Hematopoietic multipotent progenitor cell treated with erythropoietin and hydrocortisone succinate and interleukin-3 and kit ligand, for 4 days (in vitro differentiated cells): Measurements from ENCODE around the gene GNAO1.
"Not testable (repeated sequence)": the region's sequence is repeated elsewhere in the genome, so short reads cannot be mapped to it uniquely, and the experiment has no call there.

ENCODE experiments used
- DNase-seq: peaks from one replicate; pipeline ENCODE4 v3.0.0-alpha.2; 2015

The GNAO1 gene

DNA sequence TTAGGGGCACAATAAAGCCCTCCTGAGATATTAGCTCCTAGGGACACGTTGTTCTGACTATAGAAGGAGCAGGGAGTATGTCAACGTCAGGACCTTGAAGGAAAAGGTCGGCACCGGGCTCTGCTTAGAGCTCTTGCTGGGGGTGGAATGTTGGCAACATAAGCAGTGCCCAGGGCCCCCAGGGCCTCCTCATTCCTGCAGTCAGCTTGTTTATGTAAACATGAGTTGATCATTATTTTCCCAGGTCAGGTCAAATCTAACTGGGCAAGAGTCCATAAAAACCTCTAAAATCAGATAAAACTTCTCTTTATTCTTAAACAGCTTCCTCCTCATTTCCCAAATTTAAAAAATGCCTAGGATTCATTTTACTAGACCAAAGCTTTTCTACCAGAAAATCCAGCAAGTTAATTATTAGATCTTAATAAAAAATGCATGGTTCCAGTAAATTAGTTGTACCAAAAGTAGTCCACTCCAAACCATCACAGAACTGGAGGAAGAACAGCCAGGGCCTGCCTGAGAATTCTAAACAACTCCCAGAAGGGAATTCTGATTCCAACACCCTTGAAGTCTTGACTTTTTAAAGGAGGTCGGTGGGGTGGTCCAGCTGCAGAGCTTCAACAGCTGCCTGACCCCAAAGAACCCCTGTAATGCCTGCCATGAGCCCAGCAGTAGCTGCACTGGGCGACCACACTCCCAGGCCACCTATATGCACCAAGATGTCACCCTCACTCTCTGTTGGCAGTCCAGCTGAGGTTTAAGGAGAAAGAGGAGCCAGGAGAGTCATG lies 179.8 kb downstream of the GNAO1 start:
- DNase-seq = no peak

DNA sequence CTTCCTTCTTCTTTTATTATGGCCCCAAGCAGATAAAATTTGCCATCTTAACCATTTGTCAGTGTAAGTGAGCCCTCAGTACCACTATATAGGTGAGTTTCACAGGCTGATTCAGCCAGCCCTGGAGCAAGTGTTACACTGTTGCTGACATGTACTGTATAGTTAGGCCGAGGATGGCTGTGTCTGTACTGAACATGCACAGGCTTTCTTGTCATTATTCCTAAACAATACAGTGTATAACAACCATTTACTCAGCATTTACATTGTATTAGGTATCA lies 180.3 kb downstream of the GNAO1 start:
- no peak for DNase-seq

DNA sequence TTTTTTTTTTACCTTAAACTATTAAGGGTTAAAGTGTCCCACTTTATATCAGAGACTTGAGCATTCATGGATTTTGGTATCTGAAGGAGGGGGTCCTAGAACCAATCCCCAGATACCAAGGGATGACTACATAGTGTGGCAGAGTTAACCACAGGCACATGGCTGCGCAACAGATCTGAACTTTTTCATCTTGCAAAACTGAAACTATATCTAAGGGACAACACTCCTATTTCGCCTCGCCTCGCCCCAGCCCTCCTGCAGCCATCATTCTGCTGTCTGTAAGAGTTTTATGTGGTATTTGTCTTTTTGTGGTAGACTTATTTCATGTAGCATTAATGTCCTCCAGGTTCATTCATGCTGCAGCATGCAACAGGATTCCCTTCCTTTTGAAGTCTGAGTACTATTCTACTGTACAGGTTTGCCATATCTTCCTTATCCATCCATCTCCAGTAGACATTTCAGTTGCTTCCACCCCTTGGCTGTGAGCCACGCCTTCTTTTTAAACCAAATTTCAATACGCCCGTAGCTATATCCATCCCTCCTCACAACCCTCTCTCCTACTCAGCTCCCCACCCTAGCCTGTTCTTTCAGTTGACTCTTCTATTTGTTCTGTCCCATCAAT lies 180.8 kb downstream of the GNAO1 start:
- DNase-seq = peak; percentile 19

DNA sequence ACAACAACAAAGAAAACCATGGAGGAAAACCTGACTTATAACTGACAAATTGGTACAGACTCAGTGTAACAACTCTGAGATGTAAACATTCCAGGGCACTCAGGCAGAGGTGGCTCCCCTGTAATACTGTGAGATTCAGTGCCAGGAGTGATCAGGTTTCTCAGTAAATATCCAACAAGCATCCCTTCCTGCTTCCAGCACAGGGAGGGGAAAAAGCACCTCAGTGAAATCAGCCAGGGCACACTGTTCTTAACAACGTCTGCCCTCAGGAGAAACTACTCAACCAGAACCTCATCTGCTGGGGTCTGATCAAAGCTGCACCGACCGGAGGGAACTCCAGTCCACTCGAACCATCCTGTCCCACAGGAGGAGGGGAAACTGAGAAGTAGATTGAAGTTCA lies 181.7 kb downstream of the GNAO1 start:
- DNase-seq = no peak

DNA sequence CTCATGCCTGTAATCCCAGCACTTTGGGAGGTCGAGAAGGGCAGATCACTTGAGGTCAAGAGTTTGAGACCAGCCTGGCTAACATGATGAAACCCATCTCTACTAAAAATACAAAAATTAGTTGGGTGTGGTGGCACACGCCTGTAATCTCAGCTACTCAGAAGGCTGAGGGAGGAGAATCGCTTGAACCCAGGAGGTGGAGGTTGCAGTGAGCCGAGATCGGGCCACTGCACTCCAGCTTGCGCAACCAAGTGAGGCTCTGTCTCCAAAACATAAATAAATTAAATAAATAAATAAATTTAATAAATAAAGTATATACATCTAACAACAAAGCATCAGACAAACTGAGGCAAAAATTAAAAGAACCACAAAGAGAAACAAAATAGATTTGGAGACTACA lies 184.5 kb downstream of the GNAO1 start:
- not testable (repeated sequence) for DNase-seq

DNA sequence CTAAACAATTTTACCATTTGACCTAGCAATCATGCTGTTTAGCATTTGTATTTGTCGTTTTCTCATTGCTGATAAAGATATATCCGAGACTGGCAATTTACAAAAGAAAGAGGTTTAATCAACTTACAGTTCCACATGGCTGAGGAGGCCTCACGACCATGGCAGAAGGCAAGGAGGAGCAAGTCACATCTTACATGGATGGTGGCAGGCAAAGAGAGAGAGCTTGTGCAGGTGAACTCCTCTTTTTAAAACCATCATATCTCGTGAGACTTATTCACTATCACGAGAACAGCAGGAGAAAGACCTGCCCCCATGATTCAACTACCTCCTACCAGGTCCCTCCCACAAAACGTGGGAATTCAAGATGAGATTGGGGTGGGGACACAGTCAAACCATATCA lies 187.8 kb downstream of the GNAO1 start:
- DNase-seq = not testable (repeated sequence)

DNA sequence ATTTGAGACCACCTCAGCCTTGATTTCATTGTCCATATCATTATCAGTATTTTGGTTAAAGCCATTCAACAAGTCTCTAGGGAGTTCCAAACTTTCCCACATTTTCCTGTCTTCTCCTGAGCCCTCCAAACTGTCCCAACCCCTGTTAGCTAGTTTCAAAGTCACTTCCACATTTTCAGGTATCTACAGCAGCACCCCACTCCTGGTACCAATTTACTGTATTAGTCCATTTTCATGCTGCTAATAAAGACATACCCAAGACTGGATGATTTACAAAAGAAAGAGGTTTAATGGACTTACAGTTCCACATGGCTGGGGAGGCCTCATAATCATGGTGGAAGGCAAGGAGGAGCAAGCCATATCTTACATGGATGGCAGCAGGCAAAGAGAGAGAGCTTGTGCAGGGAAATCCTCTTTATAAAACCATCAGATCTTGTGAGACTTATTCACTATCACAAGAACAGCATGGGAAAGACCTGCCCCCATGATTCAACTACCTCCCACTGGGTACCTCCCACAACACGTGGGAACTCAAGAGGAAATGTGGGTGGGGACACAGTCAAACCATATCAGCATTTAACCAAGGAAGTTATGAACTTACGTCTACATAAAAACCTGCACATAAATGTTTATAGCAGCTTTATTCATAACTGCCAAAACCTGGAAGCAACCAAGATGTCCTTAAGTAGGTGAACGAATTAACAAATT lies 189.6 kb downstream of the GNAO1 start:
- DNase-seq = not testable (repeated sequence)

DNA sequence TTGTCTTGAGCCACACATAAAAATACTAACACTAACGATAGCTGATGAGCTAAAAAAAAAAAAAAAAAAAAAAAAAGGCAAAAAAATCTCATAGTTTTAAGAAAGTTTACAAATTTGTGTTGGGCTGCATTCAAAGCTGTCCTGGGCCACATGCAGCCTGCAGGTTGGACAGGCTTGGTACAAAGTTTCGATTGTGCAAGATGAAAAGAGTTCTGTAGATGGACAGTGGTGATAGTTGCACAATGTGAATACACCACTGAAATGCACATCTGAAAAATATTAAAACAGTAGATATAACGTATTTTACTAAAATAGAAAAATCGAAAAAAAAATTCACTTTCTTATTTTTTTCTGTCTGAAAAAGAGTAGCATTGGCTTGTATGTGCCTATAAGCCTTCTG lies 191.2 kb downstream of the GNAO1 start:
- DNase-seq = no peak

DNA sequence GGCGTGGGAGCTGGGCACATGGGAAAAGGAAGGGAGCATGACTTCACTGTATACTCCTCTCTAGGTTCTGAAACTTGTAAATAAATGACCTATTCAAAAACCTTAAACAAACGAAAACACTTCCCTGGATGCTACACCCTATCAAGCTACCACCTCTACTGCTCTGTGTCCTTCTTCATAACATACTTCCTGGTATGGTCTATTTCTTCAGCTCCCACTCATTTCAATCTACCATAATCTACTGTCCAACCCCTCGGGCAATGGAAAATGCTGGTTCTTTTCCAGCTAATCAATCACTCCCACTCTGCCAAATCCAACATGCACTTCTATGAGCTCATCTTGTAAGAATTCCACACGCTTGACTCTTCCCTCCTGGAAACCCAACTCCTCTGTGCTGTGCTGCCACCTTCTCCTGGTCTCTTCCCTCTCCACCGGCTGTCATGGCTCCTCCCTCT lies 191.6 kb downstream of the GNAO1 start:
- DNase-seq = no peak

DNA sequence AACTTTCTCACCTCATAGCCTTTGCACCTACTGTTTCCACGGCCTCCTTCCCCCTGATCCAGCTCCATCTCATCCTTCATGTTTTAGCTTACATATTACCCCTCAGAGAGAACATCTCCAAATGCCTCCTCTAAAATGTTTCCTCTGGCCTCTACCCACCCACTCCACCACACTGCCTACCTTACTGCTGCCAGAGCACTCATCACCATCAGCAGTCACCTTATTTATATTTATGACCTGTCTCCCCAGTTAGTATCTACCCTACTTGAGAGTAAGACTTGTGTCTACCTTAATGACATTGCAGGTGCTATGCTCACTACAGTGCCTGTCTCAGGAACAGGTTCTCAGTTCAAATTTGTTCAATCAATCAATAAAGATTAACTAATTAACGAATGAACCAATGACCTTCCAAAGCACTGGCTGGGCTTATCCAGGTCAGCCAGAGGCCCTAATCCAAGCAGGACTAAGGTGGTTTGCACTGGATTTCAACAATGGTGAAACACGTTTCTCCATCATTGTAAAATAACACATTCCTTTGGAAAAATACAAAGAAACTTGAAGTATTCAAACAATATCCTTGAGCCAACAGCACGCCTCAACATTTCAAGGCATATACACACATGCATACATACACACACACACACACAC lies 192.9 kb downstream of the GNAO1 start:
- DNase-seq = no peak

DNA sequence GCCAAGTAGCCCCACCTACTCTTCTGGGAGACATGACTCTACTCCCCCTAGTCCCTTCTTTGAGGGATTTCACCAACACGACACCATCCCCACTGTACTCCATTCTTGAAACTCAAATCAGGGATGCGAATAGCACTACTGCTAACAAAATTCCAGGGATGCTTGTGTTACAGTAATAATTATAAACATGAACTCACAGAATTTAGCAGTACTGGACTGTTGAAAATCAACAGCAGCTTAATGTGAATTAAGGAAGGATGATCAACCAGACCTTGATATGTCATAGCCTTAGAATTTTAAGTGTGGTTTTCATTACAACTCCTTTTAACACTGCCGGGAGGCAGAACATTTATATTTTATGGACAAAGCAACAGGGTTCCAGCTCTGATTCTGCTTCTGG lies 196.1 kb downstream of the GNAO1 start:
- DNase-seq = no peak

DNA sequence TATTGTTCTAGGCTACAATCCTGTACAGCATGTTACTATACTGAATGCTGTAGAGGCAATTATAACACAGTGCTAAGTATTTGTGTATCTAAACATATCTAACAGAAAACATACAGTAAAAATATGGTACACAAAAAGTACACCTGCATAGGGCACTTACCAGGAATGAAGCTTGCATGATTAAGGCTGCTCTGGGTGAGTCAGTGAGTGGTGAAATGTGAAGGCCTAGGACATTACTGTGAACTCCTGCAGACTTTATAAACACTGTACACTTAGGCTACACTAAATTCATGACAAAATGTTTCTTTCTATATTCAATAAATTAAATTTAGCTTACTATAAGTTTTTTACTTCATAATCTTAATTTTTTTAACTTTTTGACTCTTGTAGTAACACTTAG lies 196.9 kb downstream of the GNAO1 start:
- no peak for DNase-seq

DNA sequence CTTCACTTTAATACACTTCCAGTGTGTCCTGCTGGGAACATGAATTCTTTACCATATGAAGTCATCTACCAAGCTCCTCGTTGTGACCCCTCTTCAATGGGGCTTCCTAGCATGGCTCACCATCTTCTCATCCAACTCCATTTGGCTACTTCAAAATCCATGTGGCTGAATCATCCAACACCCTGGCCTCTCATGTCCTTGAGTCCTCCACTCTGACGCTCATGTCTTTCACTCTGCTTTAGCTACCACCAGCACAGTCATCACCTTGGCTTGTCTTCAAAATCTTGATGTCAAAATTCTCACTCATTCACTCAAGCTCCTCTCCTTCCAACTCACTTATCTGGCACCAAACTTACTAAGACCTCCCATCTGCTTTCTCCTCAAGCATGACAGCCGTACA lies 198.3 kb downstream of the GNAO1 start:
- no peak for DNase-seq

DNA sequence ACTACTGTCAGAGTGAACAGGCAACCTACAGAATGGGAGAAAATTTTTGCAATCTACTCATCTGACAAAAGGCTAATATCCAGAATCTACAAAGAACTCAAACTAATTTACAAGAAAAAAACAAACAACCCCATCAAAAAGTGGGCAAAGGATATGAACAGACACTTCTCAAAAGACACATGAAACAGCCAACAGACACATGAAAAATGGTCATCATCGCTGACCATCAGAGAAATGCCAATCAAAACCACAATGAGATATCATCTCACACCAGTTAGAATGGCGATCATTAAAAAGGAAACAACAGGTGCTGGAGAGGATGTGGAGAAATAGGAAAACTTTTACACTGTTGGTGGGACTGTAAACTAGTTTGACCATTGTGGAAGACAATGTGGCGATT lies 205.4 kb downstream of the GNAO1 start:
- DNase-seq = not testable (repeated sequence)

DNA sequence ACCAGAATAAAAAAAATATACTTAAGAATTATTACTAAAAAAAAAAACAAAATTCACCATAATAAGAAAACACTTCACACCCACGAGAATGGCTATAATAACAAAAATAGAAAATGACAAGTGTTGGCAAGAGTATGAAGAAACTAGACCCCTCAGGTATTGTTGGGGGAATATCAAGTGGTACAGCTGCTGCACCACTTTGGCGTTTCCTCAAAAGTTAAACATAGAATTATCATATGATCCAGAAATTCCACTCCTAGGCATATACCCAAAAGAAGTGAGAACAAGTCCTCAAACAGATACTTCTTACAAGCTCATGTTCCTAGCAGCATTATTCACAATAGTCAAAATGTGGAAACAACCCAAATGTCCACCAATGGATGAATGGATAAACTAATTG lies 207.8 kb downstream of the GNAO1 start:
- no peak for DNase-seq

DNA sequence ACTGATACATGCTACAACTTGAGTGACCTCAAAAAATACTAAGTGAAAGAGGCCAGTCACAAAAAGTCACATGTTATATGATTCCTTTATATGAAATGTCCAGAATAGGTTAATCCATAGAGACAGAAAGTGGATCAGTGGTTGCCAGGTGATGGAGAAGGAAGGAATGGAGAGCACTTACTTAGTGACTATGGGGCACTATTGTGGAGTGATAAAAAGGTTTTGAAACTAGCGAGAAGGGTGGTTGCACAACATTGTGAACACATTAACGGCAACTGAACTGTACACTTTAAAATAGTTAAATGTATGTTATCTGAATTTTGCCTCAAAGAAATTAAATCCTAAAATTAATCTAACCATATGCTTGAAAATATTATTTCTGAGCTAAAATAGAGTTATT lies 208.2 kb downstream of the GNAO1 start:
- no peak for DNase-seq

DNA sequence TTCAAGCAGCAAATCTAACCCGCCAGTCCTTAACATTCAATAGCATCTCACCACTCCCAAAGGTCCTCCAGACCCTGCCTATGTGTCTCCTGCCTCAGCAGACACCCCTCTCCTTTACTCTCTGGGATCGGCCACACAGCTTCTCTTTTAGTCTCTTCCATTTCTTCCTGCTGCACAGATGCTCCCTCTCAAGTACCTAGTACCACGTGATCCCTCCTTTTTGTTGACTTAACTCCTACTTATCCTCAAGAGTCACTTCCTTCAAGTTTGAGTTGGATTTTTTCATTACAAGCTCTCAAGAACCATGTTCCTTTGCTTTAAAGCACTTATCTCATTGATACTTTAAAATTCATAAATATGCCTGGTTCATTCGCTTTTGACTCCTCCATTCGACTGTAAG lies 209.2 kb downstream of the GNAO1 start:
- no peak for DNase-seq

DNA sequence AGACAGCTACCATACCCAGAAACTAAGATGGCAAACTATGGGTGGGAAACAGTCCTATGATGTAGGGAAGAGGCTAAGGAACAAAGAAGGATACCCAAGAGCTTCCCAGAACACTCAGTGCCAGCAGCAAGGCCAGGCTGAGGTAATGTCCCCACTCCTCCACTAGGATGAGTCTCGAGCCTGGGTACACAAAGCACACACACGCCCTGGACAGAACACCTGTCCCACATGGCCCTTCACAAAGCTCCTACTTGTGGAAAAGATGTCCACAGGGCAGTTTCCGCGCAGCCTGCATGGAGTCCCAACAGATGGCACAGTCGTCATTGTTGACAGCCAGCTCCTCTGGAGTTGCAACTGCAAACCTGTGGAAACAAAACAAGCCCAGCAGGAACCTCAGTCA lies 210.2 kb downstream of the GNAO1 start:
- peak; percentile 41 for DNase-seq

DNA sequence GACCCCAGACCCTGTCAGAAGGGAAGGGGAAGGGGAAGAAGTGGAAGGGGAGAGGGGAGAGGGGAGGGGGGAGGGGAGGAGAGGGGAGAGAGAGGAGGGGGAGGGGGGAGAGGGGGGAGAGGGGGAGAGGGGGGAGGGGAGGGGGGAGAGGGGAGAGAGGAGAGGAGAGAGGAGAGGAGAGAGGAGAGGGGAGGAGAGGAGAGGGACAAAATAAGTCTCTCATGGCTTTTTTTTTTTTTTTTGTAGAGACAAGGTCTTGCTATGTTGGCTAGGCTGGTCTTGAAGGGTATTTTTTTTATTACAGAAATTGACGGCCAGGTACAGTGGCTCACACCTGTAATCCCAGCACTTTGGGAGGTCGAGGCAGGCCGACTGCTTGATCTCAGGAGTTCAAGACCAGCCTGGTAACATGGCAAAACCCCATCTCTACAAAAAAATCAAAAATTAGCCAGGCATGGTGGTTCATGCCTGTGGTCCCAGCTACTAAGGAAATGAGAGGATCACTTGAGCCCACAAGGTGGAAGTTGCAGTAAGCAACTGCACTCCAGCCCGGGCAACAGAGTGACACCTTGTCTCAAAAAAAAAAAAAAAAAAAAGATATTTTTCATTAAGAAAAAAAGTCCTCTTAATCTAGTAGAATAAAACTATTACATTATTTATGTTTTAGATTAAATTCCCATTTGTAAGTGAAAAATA lies 214.8 kb downstream of the GNAO1 start:
- no peak for DNase-seq
